B cell (primary cell): ENCODE data around the gene YIPF2. TPM values are rescaled to one million over a fixed set of nuclear protein-coding genes. Genes with fewer than 3 reads are reported as not detected.

ENCODE experiments used
- ATAC-seq: fragments of 200-7000 bp; cut with Tn5 transposase; one replicate; pipeline ENCODE4 v1.10.0; 2021; ENCODE audit warnings: low read depth, mild to moderate bottlenecking, moderate number of reproducible peaks, moderate library complexity
- CTCF ChIA-PET: fragments of 350-600 bp; sonication (Branson Sonifier 250); formaldehyde crosslinking; loops from one replicate; lab custom pipeline; 2021; ENCODE audit warnings: antibody characterized with exemption, inconsistent platforms; lab: Charles Lee
- POLR2A ChIA-PET: fragments of 350-600 bp; sonication (Branson Sonifier 250); formaldehyde crosslinking; loops from one replicate; lab custom pipeline; 2021; ENCODE audit warnings: antibody characterized with exemption; lab: Charles Lee
- DNase-seq: peaks from one replicate; pipeline ENCODE4 v3.0.0; 2013
- H2AFZ ChIP-seq: 2 replicates; pipeline ENCODE4 v1.6.1; 2012; ENCODE audit warnings: mild to moderate bottlenecking, low read depth, low read length; ENCODE audit not compliant: insufficient read depth, poor library complexity, severe bottlenecking
- H3K27ac ChIP-seq, 2 donors: 1 replicate in 1 of 2; 2 replicates in 1 of 2; pipeline ENCODE4 v1.5.1; 2012 to 2013; ENCODE audit warnings: low read length in 2 of 2, mild to moderate bottlenecking in 2 of 2, moderate library complexity in 1 of 2
- H3K27me3 ChIP-seq, 4 experiments: fragments of 200-600 bp in 1 of 4; sonication (generic) in 1 of 4; replicated peaks in 1 of 4; 1 replicate in 2 of 4; 2 replicates in 2 of 4; pipeline versions ENCODE4 v1.6.1 to v1.7.0; 2013 to 2016; ENCODE audit warnings: low read length in 3 of 4, mild to moderate bottlenecking in 2 of 4, mixed read lengths in 1 of 4, moderate library complexity in 1 of 4; ENCODE audit not compliant: insufficient read depth in 4 of 4, control insufficient read depth in 3 of 4; ENCODE audit errors: control extremely low read depth in 1 of 4
- H3K36me3 ChIP-seq, 2 experiments: replicated peaks in 1 of 2; 1 replicate in 1 of 2; 2 replicates in 1 of 2; pipeline versions ENCODE4 v1.6.1 to v1.7.1; 2013; ENCODE audit warnings: low read length in 1 of 2; ENCODE audit not compliant: insufficient read depth in 2 of 2, control insufficient read depth in 1 of 2; ENCODE audit errors: control extremely low read depth in 1 of 2, extremely low read depth in 1 of 2
- H3K4me1 ChIP-seq, 2 donors: fragments of 200-600 bp in 1 of 2; sonication (generic) in 1 of 2; 1 replicate in 1 of 2; 2 replicates in 1 of 2; pipeline versions ENCODE4 v1.5.1 to v1.6.1; 2013 to 2017; ENCODE audit warnings: low read length in 2 of 2; ENCODE audit not compliant: control insufficient read depth in 2 of 2, insufficient read depth in 2 of 2
- H3K4me2 ChIP-seq: replicated peaks from 2 replicates; pipeline ENCODE3; 2012; ENCODE audit warnings: mild to moderate bottlenecking, low read depth, low read length; ENCODE audit not compliant: poor library complexity, severe bottlenecking
- H3K4me3 ChIP-seq, 5 experiments: fragments of 200-600 bp in 1 of 5; sonication (generic) in 1 of 5; 1 replicate in 3 of 5; 2 replicates in 2 of 5; pipeline versions ENCODE4 v1.5.1 to v1.7.0; 2011 to 2016; ENCODE audit warnings: low read length in 4 of 5, mild to moderate bottlenecking in 4 of 5, low read depth in 2 of 5, control low read depth in 1 of 5, moderate library complexity in 1 of 5; ENCODE audit not compliant: insufficient read depth in 1 of 5; ENCODE audit errors: control extremely low read depth in 1 of 5, extremely low read depth in 1 of 5
- H3K79me2 ChIP-seq: fragments of 200-600 bp; sonication (generic); one replicate; pipeline ENCODE4 v1.6.0; 2016; ENCODE audit warnings: low read length; ENCODE audit not compliant: control insufficient read depth, insufficient read depth
- H3K9ac ChIP-seq: fragments of 200-600 bp; sonication (generic); 2 replicates; pipeline ENCODE4 v1.6.1; 2017; ENCODE audit warnings: mild to moderate bottlenecking, low read length, moderate library complexity
- H3K9me3 ChIP-seq, 3 donors: one replicate each; pipeline versions ENCODE4 v1.6.1 to v1.7.1; 2013; ENCODE audit warnings: low read length in 2 of 3; ENCODE audit not compliant: control insufficient read depth in 2 of 3, insufficient read depth in 1 of 3; ENCODE audit errors: control extremely low read depth in 1 of 3
- H4K20me1 ChIP-seq: 2 replicates; pipeline ENCODE4 v1.6.0; 2012; ENCODE audit warnings: mild to moderate bottlenecking, low read length; ENCODE audit not compliant: insufficient read depth, control insufficient read depth, poor library complexity, severe bottlenecking
- H3K27ac Mint-ChIP-seq: one replicate; pipeline ENCODE4 v1.8.0; 2021; ENCODE audit warnings: mixed read lengths
- H3K27me3 Mint-ChIP-seq: one replicate; pipeline ENCODE4 v1.8.0; 2021; ENCODE audit warnings: mixed read lengths
- H3K4me1 Mint-ChIP-seq: one replicate; pipeline ENCODE4 v1.8.0; 2021; ENCODE audit warnings: mixed read lengths
- H3K4me3 Mint-ChIP-seq: one replicate; pipeline ENCODE4 v1.8.0; 2021; ENCODE audit warnings: mixed read lengths
- H3K9me3 Mint-ChIP-seq: one replicate; pipeline ENCODE4 v1.8.0; 2022; ENCODE audit warnings: mixed read lengths; ENCODE audit not compliant: insufficient read depth
- CTCF ChIP-seq: fragments of 200-600 bp; IDR thresholded peaks from one replicate; pipeline ENCODE4 v1.8.0; 2022; ENCODE audit warnings: antibody characterized with exemption, mild to moderate bottlenecking
- EZH2 ChIP-seq: IDR thresholded peaks from 2 replicates; pipeline ENCODE4 v1.6.1; 2012; ENCODE audit warnings: borderline replicate concordance, low read depth, mild to moderate bottlenecking, moderate library complexity, low read length; ENCODE audit not compliant: insufficient read depth, poor library complexity, severe bottlenecking
- WGBS: methylation state at CpG from one replicate; pipeline ENCODE4 v1.1.5; 2013; ENCODE audit warnings: missing lambda C conversion rate; ENCODE audit not compliant: insufficient coverage; 5-methylcytosine and 5-hydroxymethylcytosine counted together
- intact Hi-C: fragments of 100-400 bp; cut with micrococcal nuclease; formaldehyde crosslinking; loops from one replicate; pipeline ENCODE4 v1.10.0; 2022
- polyA plus RNA-seq: library from polyadenylated mRNA; depleted of rRNA; stranded (reverse); fragments of >200 nt; gene quantifications from 2 replicates; pipeline ENCODE4 v1.2.3, GENCODE V29; 2012
- total RNA-seq, 2 donors: library from RNA; stranded (reverse); fragments of 120-200 nt in 1 of 2; gene quantifications; 1 replicate in 1 of 2; 2 replicates in 1 of 2; pipeline versions ENCODE4 v1.2.3 to v1.2.4, GENCODE V29; 2013 to 2022

YIPF2 gene
- total and polyA plus RNA-seq, 2 donors (not counting 1 experiment from before 2014, with no cell fraction given) = 19.8 to 34.8 TPM

GRCh38 chr19:10895920-10896319, 32.5 kb downstream of the YIPF2 start:
- no peak for DNase-seq
- Histone ChIP-seq H3K9ac (no peak overlapping the region), H3K27me3 (no peaks in the 10 kb centered on the region), H3K36me3 (no peaks in the 10 kb centered on the region), H2AFZ (no peak overlapping the region), H3K4me2 (no peak overlapping the region), H3K27ac (no peak overlapping the region), H3K4me1 (no peaks in the 10 kb centered on the region), H3K9me3 (no peaks in the 10 kb centered on the region), H4K20me1 (peaks cover 45% of the 10 kb centered on the region), H3K79me2 (peaks cover 89% of the 10 kb centered on the region), H3K4me3 (no peak overlapping the region)
- H3K4me1 Mint-ChIP-seq = peaks cover 8% of the 10 kb centered on the region
- no peak overlapping the region for H3K27ac Mint-ChIP-seq
- H3K4me3 Mint-ChIP-seq = no peak overlapping the region
- WGBS = 97% methylated on average over 8 of the region's 12 CpGs
- ChIA-PET POLR2A (no interaction called here), CTCF (no interaction called here)
- H3K9me3 Mint-ChIP-seq = no peaks in the 10 kb centered on the region
- ATAC-seq = no peak
- no peaks in the 10 kb centered on the region for H3K27me3 Mint-ChIP-seq
- no peak for TF ChIP-seq CTCF
- TF ChIP-seq EZH2 = no peak
- intact Hi-C loops = no loop called here

- no peak overlapping the region for H3K9ac ChIP-seq
- no peaks in the 10 kb centered on the region for H3K27me3 Mint-ChIP-seq
- H3K4me2 ChIP-seq = no peak overlapping the region
- H3K36me3 ChIP-seq = no peaks in the 10 kb centered on the region
- no peaks in the 10 kb centered on the region for H3K4me1 ChIP-seq
- H3K27me3 ChIP-seq = no peaks in the 10 kb centered on the region
- no peak overlapping the region for H3K4me3 Mint-ChIP-seq
- no peak overlapping the region for H3K27ac ChIP-seq
- H3K27ac Mint-ChIP-seq = no peak overlapping the region
- ATAC-seq = no peak
- no peak for DNase-seq
- ChIA-PET CTCF (no interaction called here), POLR2A (no interaction called here)
- no peak for TF ChIP-seq CTCF
- no peak for TF ChIP-seq EZH2
- H3K4me1 Mint-ChIP-seq = peaks cover 8% of the 10 kb centered on the region
- H3K4me3 ChIP-seq = no peak overlapping the region
- no peaks in the 10 kb centered on the region for H3K9me3 ChIP-seq
- H2AFZ ChIP-seq = no peak overlapping the region
- no peaks in the 10 kb centered on the region for H3K9me3 Mint-ChIP-seq
- intact Hi-C loops = no loop called here
- H4K20me1 ChIP-seq = peaks cover 45% of the 10 kb centered on the region
- WGBS = 90% methylated on average over 3 of the region's 6 CpGs
- peaks cover 90% of the 10 kb centered on the region for H3K79me2 ChIP-seq
Measured at GRCh38 chr19:10895363-10895762, 33.1 kb downstream of the YIPF2 start.
